Endothelial cell (in vitro differentiated cells): ENCODE measurements around the gene ELP4. TPM values are rescaled to one million over a fixed set of nuclear protein-coding genes. Genes with fewer than 3 reads are reported as not detected.

Experiments
- DNase-seq: peaks from one replicate; pipeline ENCODE4 v3.0.0; 2021; ENCODE audit warnings: low spot score
- H3K27ac Mint-ChIP-seq: one replicate; pipeline ENCODE4 v1.8.0; 2021; ENCODE audit warnings: mixed read lengths, inconsistent platforms; ENCODE audit not compliant: unreplicated experiment
- H3K27me3 Mint-ChIP-seq: one replicate; pipeline ENCODE4 v1.8.0; 2021; ENCODE audit warnings: mild to moderate bottlenecking, moderate library complexity, mixed read lengths, inconsistent platforms; ENCODE audit not compliant: unreplicated experiment
- H3K36me3 Mint-ChIP-seq: one replicate; pipeline ENCODE4 v1.8.0; 2021; ENCODE audit warnings: mild to moderate bottlenecking, low read depth, mixed read lengths, inconsistent platforms; ENCODE audit not compliant: unreplicated experiment
- H3K4me1 Mint-ChIP-seq: one replicate; pipeline ENCODE4 v1.8.0; 2021; ENCODE audit warnings: mild to moderate bottlenecking, mixed read lengths, inconsistent platforms; ENCODE audit not compliant: unreplicated experiment
- H3K4me3 Mint-ChIP-seq: one replicate; pipeline ENCODE4 v1.8.0; 2021; ENCODE audit warnings: mild to moderate bottlenecking, mixed read lengths, inconsistent platforms; ENCODE audit not compliant: unreplicated experiment
- H3K9me3 Mint-ChIP-seq: one replicate; pipeline ENCODE4 v1.8.0; 2021; ENCODE audit warnings: mixed read lengths, inconsistent platforms; ENCODE audit not compliant: unreplicated experiment
- total RNA-seq: library from RNA; stranded (reverse); fragmentation: NEBNext Ultra II Directional; extraction: Animal tissue kit (Norgen Biotek cat#: 25700); gene quantifications from one replicate; pipeline ENCODE4 v1.2.1, GENCODE V29; 2021; ENCODE audit not compliant: unreplicated experiment
- TF ChIP-seq, protein P1 (sequence below): fragments of 200-600 bp; sonication (generic); IDR thresholded peaks from one replicate; pipeline ENCODE4 v1.5.0; 2021; ENCODE audit warnings: antibody characterized with exemption; ENCODE audit not compliant: unreplicated experiment

The ELP4 gene
- total RNA-seq, 1 donor from 2014 or later, result 9.5 TPM

DNA sequence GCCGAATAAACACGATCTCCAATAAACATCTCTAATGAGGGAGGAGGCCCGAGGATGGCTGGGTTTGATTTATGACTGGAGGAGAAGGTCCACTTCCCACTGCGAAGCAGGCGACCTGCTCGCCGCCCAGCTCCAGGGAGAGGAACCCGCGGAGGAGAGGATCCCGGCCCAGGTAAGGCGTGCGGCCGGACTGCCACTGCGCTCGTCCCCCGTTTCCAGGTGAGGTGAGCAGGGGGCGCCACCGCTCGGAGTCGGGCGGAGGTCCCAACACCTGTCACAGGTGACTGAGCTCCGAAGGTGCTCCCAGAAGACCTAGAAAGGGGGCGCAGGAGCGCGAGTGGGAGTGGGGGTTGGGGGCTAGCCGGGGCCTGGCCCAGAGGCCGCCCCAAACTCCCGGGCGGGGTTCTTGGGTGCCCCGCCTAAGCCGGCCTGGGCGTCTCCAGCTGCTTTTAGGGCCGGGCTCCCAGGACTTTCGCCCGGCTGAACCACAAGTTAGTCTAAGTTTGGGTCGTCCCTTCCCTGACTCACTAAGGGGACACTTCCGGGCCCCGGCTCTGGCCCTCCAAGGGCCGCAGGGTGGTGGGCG, 307.0 kb downstream of the ELP4 start:
- peaks cover 37% of the 10 kb centered on the region for H3K27me3 Mint-ChIP-seq
- H3K4me3 Mint-ChIP-seq, result peak overlapping the region; percentile 77
- no peak overlapping the region for H3K27ac Mint-ChIP-seq
- DNase-seq, result no peak
- H3K4me1 Mint-ChIP-seq, result peaks cover 18% of the 10 kb centered on the region
- no peaks in the 10 kb centered on the region for H3K9me3 Mint-ChIP-seq
- no peaks in the 10 kb centered on the region for H3K36me3 Mint-ChIP-seq
- TF ChIP-seq, protein P1, sequence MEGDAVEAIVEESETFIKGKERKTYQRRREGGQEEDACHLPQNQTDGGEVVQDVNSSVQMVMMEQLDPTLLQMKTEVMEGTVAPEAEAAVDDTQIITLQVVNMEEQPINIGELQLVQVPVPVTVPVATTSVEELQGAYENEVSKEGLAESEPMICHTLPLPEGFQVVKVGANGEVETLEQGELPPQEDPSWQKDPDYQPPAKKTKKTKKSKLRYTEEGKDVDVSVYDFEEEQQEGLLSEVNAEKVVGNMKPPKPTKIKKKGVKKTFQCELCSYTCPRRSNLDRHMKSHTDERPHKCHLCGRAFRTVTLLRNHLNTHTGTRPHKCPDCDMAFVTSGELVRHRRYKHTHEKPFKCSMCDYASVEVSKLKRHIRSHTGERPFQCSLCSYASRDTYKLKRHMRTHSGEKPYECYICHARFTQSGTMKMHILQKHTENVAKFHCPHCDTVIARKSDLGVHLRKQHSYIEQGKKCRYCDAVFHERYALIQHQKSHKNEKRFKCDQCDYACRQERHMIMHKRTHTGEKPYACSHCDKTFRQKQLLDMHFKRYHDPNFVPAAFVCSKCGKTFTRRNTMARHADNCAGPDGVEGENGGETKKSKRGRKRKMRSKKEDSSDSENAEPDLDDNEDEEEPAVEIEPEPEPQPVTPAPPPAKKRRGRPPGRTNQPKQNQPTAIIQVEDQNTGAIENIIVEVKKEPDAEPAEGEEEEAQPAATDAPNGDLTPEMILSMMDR, result no peak

DNA sequence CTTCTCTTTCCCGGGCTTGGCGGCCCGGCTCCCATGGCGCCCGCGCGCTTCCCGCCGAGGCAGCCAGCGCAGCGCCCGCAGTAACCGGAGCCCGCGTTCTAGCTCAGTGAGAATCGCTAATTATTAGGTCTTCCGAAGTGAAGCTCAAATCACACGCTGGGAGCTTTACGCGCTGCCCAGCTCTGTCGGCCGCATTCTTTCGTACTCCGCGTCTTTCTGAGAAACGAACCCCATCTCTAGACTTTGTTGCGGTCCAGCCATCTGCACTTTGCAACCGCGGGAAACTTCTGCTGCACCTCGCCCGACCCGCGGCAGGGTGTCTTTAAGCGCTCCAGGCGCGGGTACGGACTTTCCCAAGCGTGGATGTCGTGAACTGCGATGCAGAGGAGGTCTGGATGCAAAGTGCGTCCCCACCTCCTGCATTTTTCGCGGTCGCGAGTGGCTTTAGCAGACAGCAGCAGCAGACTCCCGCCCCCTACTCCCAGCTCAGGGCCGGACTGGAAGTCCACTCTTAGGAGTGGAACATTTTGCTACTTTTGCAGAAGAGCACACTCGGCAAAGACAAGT, 307.6 kb downstream of the ELP4 start:
- Mint-ChIP-seq H3K4me3 (no peak overlapping the region), H3K4me1 (peaks cover 14% of the 10 kb centered on the region), H3K9me3 (no peaks in the 10 kb centered on the region), H3K27me3 (peaks cover 36% of the 10 kb centered on the region), H3K27ac (no peak overlapping the region), H3K36me3 (no peaks in the 10 kb centered on the region)
- TF ChIP-seq, protein P1, result no peak
- no peak for DNase-seq

DNA sequence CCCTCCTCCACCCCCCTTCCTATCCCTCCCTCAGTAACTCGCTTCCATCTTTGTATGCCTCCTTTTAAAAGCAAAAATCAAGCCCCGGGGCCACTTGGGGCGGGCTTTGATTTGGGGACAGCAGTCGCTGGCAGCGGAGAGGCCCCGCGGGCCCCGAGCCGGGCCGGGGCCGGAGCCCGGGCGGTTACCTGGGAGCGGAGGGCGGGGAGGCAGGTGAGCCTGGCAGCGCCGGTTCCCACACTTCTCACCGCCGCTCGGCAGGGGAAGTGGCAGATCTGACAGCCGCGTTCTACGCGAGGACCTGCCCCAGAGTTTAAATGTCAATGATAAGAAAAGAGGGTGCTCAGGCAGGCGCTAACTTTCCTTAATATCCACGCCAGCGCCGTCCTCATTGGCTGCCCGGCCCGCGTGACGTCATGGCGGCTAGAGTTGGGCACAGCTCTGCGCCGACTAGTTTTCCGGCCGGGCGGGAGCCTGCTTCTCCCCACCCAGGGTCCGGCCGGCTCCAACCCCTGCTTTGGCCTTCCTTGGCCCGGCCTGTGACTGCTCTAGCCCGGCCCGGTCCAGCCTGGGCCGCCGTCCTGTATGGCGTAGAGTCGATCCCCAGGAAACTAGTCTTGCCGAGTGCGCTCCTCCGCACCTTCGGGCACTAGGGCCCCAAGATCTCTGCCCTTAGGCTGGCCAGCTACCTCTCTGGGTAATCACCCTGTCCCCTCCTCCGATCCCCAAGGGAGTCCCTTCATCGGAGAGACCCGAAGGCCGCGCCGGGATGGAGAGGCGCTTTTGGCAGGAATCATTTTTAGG, 308.3 kb downstream of the ELP4 start:
- no peaks in the 10 kb centered on the region for H3K36me3 Mint-ChIP-seq
- no peak overlapping the region for H3K4me3 Mint-ChIP-seq
- no peaks in the 10 kb centered on the region for H3K9me3 Mint-ChIP-seq
- H3K27me3 Mint-ChIP-seq, result peaks cover 37% of the 10 kb centered on the region
- no peak overlapping the region for H3K27ac Mint-ChIP-seq
- no peak for DNase-seq
- peaks cover 11% of the 10 kb centered on the region for H3K4me1 Mint-ChIP-seq
- TF ChIP-seq, protein P1, result no peak

DNA sequence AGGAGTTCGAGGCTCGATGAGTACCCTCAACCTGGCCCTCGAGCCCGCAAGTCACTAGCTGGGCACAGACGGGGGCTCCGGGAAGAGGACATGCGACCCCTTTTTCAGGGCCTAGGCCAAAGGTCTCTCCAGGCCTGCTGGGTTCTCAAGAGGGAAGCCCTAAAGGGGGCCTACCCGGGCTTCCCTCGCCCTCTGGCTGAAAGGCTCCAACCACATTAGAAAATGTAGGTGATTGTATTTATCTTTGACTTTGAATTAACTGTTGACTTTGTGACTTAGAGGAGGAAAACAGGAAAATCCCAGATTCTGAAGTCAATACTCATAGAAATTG, 308.8 kb downstream of the ELP4 start:
- no peaks in the 10 kb centered on the region for H3K9me3 Mint-ChIP-seq
- peaks cover 41% of the 10 kb centered on the region for H3K27me3 Mint-ChIP-seq
- peak overlapping the region; percentile 11 for H3K4me3 Mint-ChIP-seq
- TF ChIP-seq, protein P1, result no peak
- peaks cover 11% of the 10 kb centered on the region for H3K4me1 Mint-ChIP-seq
- no peaks in the 10 kb centered on the region for H3K36me3 Mint-ChIP-seq
- DNase-seq, result no peak
- H3K27ac Mint-ChIP-seq, result no peak overlapping the region

DNA sequence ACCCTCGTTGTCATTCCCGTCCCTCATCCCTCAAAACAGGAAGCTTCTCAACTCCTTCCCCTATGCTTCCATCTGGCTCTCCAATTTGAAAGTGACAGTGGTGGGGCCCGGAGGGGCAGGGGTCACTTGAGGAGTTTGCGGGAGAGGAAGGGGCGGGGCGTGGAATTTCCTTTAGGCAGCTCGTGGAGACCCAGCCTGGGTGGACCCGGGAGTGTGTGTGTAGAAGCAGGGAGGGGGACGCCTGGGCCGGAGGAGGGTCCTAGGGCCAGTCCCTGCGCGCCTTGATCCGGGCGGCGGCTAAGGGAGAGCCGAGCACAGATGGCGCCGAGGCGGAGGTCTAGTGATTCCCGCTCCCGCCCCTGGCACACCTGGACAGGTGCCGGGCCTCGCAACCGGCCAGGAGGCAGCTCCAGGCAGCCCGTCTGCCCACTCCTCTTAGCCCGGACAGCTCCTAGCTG, 309.3 kb downstream of the ELP4 start:
- TF ChIP-seq, protein P1, result no peak
- H3K27me3 Mint-ChIP-seq, result peaks cover 40% of the 10 kb centered on the region
- H3K4me1 Mint-ChIP-seq, result peaks cover 11% of the 10 kb centered on the region
- no peak overlapping the region for H3K27ac Mint-ChIP-seq
- peak overlapping the region; percentile 11 for H3K4me3 Mint-ChIP-seq
- DNase-seq, result no peak
- H3K9me3 Mint-ChIP-seq, result no peaks in the 10 kb centered on the region
- H3K36me3 Mint-ChIP-seq, result no peaks in the 10 kb centered on the region
